Endothelial cell of umbilical vein (primary cell): ENCODE data around the gene GPRIN1. TPM values are rescaled to one million over a fixed set of nuclear protein-coding genes. Genes with fewer than 3 reads are reported as not detected.

Experiments
- BruUV-seq: library from RNA; stranded (reverse); fragments of 400-500 nt; replicated peaks from 2 replicates; lab custom pipeline; 2021; lab: Mats Ljungman, UMichigan
- CTCF ChIA-PET: fragments of 300-600, 350-600 bp; sonication (Branson Sonifier 250); formaldehyde crosslinking; loops from one replicate; lab custom pipeline; 2021; ENCODE audit warnings: antibody characterized with exemption, inconsistent platforms; lab: Charles Lee
- POLR2A ChIA-PET: fragments of 300-600, 350-600 bp; sonication (Branson Sonifier 250); formaldehyde crosslinking; loops from one replicate; lab custom pipeline; 2021; ENCODE audit warnings: antibody characterized with exemption, inconsistent platforms; lab: Charles Lee
- DNase-seq: peaks from one replicate; pipeline ENCODE4 v3.0.0-alpha.2; 2011; ENCODE audit warnings: low read depth, low spot score
- FAIRE-seq: peaks from 2 replicates; lab custom pipeline; 2011; peaks lifted over from hg19 to GRCh38; lab: Jason Lieb, UNC
- H2AFZ ChIP-seq: 2 replicates; pipeline ENCODE4 v1.6.0; 2012; ENCODE audit warnings: low read depth, low read length, control low read depth, inconsistent platforms
- H3K27ac ChIP-seq: 2 replicates; pipeline ENCODE4 v1.5.1; 2011; ENCODE audit warnings: low read depth, mild to moderate bottlenecking, control low read depth, low read length, moderate library complexity; ENCODE audit not compliant: insufficient read depth
- H3K27me3 ChIP-seq, 2 experiments: 2 replicates each; pipeline versions ENCODE4 v1.6.0 to v1.6.1; 2011; ENCODE audit warnings: low read length in 2 of 2, mixed read lengths in 1 of 2; ENCODE audit not compliant: control insufficient read depth in 2 of 2, insufficient read depth in 2 of 2
- H3K36me3 ChIP-seq, 2 experiments: 2 replicates in 1 of 2; 3 replicates in 1 of 2; pipeline ENCODE4 v1.5.1; 2011; ENCODE audit warnings: low read length in 2 of 2, mild to moderate bottlenecking in 1 of 2, moderate library complexity in 1 of 2; ENCODE audit not compliant: control insufficient read depth in 2 of 2, insufficient read depth in 2 of 2; ENCODE audit errors: extremely low read depth in 1 of 2
- H3K4me1 ChIP-seq: 3 replicates; pipeline ENCODE4 v1.5.1; 2011; ENCODE audit warnings: mild to moderate bottlenecking, low read length; ENCODE audit not compliant: control insufficient read depth, insufficient read depth; ENCODE audit errors: extremely low read depth
- H3K4me2 ChIP-seq: 2 replicates; pipeline ENCODE4 v1.6.1; 2011; ENCODE audit warnings: low read length, control low read depth, mixed read lengths; ENCODE audit not compliant: insufficient read depth
- H3K4me3 ChIP-seq, 3 experiments: fragments of 200-600 bp in 1 of 3; sonication (generic), shearing (Covaris generic) in 1 of 3; replicated peaks in 1 of 3; 2 replicates each; pipeline ENCODE4 v1.5.1; 2011 to 2016; ENCODE audit warnings: control low read depth in 3 of 3, low read length in 3 of 3, mild to moderate bottlenecking in 2 of 3, inconsistent platforms in 1 of 3, low read depth in 1 of 3, moderate library complexity in 1 of 3; ENCODE audit not compliant: insufficient read depth in 1 of 3
- H3K79me2 ChIP-seq: 2 replicates; pipeline ENCODE4 v1.6.0; 2012; ENCODE audit warnings: low read length, inconsistent platforms; ENCODE audit not compliant: control insufficient read depth, insufficient read depth
- H3K9ac ChIP-seq: replicated peaks from 2 replicates; pipeline ENCODE3; 2011; ENCODE audit warnings: low read length, control low read depth; ENCODE audit not compliant: insufficient read depth; ENCODE audit errors: extremely low read depth
- H3K9me1 ChIP-seq: replicated peaks from 3 replicates; pipeline ENCODE4 v1.6.0; 2011; ENCODE audit warnings: mild to moderate bottlenecking, low read length; ENCODE audit not compliant: control insufficient read depth, insufficient read depth; ENCODE audit errors: extremely low read depth
- H3K9me3 ChIP-seq: replicated peaks from 2 replicates; pipeline ENCODE4 v1.5.1; 2012; ENCODE audit warnings: low read length, inconsistent platforms; ENCODE audit not compliant: control insufficient read depth, insufficient read depth
- H4K20me1 ChIP-seq: replicated peaks from 2 replicates; pipeline ENCODE3; 2011; ENCODE audit warnings: mild to moderate bottlenecking, low read length; ENCODE audit not compliant: control insufficient read depth, insufficient read depth; ENCODE audit errors: extremely low read depth
- CTCF ChIP-seq, 2 donors: IDR thresholded peaks; 1 replicate in 1 of 2; 2 replicates in 1 of 2; pipeline ENCODE4 v1.5.1; 2011; ENCODE audit warnings: low read length in 2 of 2, mild to moderate bottlenecking in 2 of 2, moderate library complexity in 2 of 2, control low read depth in 1 of 2, inconsistent platforms in 1 of 2, low read depth in 1 of 2; ENCODE audit not compliant: insufficient read depth in 1 of 2; ENCODE audit errors: extremely low read depth in 1 of 2
- EZH2 ChIP-seq: IDR thresholded peaks from 2 replicates; pipeline ENCODE4 v1.6.1; 2012; ENCODE audit warnings: borderline replicate concordance, low read depth, mild to moderate bottlenecking, moderate library complexity, low read length, inconsistent platforms; ENCODE audit not compliant: severe bottlenecking
- FOS ChIP-seq: IDR thresholded peaks from 2 replicates; pipeline ENCODE4 v1.6.1; 2011; ENCODE audit warnings: mild to moderate bottlenecking, low read length, moderate library complexity, borderline replicate concordance; ENCODE audit not compliant: insufficient read depth
- GATA2 ChIP-seq: IDR thresholded peaks from 2 replicates; pipeline ENCODE4 v1.7.0; 2011; ENCODE audit warnings: low read depth, mild to moderate bottlenecking, moderate library complexity, mixed read lengths, low read length; ENCODE audit not compliant: insufficient read length, insufficient read depth
- JUN ChIP-seq: IDR thresholded peaks from 2 replicates; pipeline ENCODE4 v1.6.1; 2011; ENCODE audit warnings: borderline replicate concordance, low read depth; ENCODE audit not compliant: insufficient read length, insufficient read depth
- MYC ChIP-seq: IDR thresholded peaks from one replicate; pipeline ENCODE4 v1.6.1; 2011; ENCODE audit warnings: mild to moderate bottlenecking, low read depth, low read length
- POLR2A ChIP-seq: IDR thresholded peaks from 2 replicates; pipeline ENCODE4 v1.6.1; 2012; ENCODE audit warnings: low read depth, mild to moderate bottlenecking, control low read depth, low read length
- POLR2AphosphoS5 ChIP-seq: IDR thresholded peaks from 2 replicates; pipeline ENCODE4 v1.6.1; 2012; ENCODE audit warnings: low read depth, mild to moderate bottlenecking, control low read depth, low read length, moderate library complexity; ENCODE audit not compliant: insufficient read depth
- dilution Hi-C: fragments of 300-500 bp; cut with MboI; formaldehyde crosslinking; loops from one replicate; pipeline ENCODE4 v1.15.0; 2019; ENCODE audit warnings: low sequenced_read_pairs; ENCODE audit not compliant: extremely low pct_ligation_motif_present
- intact Hi-C: fragments of 100-400 bp; cut with micrococcal nuclease; formaldehyde crosslinking; loops from one replicate; pipeline ENCODE4 v1.10.0; 2022
- polyA plus RNA-seq, 4 experiments: library from polyadenylated mRNA; depleted of rRNA in 3 of 4; stranded (reverse) in 3 of 4; unstranded in 1 of 4; fragments of >200 nt; gene quantifications; 2 replicates each; pipeline versions ENCODE4 v1.2.1 to v1.2.3, GENCODE V29; 2011 to 2012; ENCODE audit warnings: missing spikeins in 1 of 4
- total RNA-seq: library from RNA; stranded (reverse); gene quantifications from 2 replicates; pipeline ENCODE4 v1.2.3, GENCODE V29; 2021

GPRIN1 gene
- total and polyA plus RNA-seq, 2 donors (not counting 3 experiments of a cell fraction or from before 2014, with no cell fraction given), result 2.4 to 10.4 TPM

GRCh38 chr5:176646707-176647029 is 36.7 kb upstream of the GPRIN1 start:
- intact Hi-C loops, result loop anchor here (1.0 to 2.0 kb wide), 6 partner anchors 16 to 258 kb away; partner anchors contain the start of genes EIF4E1B, HIGD2A, NOP16 and RNF44
- ChIA-PET CTCF (interaction anchor here (1.2 to 2.4 kb wide), 10 partner anchors 11 to 917 kb away, joined by 3 to 20 read pairs (median 6); partner anchors contain the start of genes EIF4E1B and SNCB), POLR2A (interaction anchor here (0.9 to 1.6 kb wide), 3 partner anchors 14 to 109 kb away, joined by 3 to 4 read pairs (median 3); partner anchors contain the start of gene RNF44)
- FAIRE-seq (no peak), DNase-seq (no peak)
- Histone ChIP-seq H3K27ac (peak overlapping the region; percentile 0), H3K36me3 (no peaks in the 10 kb centered on the region), H2AFZ (peak overlapping the region; percentile 62), H3K9ac (peak overlapping the region; percentile 36), H3K4me3 (peak overlapping the region in 2 of 3 experiments; percentile 7 to 31), H3K4me1 (peaks cover 12% of the 10 kb centered on the region), H3K9me3 (no peaks in the 10 kb centered on the region), H3K9me1 (no peaks in the 10 kb centered on the region), H4K20me1 (no peaks in the 10 kb centered on the region), H3K79me2 (peaks cover 9% of the 10 kb centered on the region), H3K27me3 (no peaks in the 10 kb centered on the region), H3K4me2 (peak overlapping the region; percentile 28)
- TF ChIP-seq CTCF (IDR thresholded peaks at IDR 0.05; ENCODE audit: extremely low read depth in 1 of 2, insufficient read depth in 1 of 2, low read depth in 1 of 2, low read length in 2 of 2) (no peak), GATA2 (no peak), MYC (no peak), EZH2 (no peak), POLR2AphosphoS5 (no peak), POLR2A (no peak), FOS (no peak), JUN (no peak)
- dilution Hi-C loops, result no loop called here
- BruUV-seq, result TSS peak; percentile 25
